GM06990 (cell line): ENCODE measurements around the gene MEI1.

Source experiments
- DNase-seq: peaks from one replicate; pipeline ENCODE4 v3.0.0-alpha.2; 2011; ENCODE audit not compliant: insufficient read length; ENCODE audit errors: extremely low read depth
- H3K27me3 ChIP-seq: replicated peaks from 2 replicates; pipeline ENCODE4 v1.6.0; 2011; ENCODE audit warnings: low read length; ENCODE audit not compliant: control insufficient read depth, insufficient read depth
- H3K36me3 ChIP-seq: 2 replicates; pipeline ENCODE4 v1.5.1; 2011; ENCODE audit warnings: low read length; ENCODE audit not compliant: control insufficient read depth, insufficient read depth
- H3K4me3 ChIP-seq: replicated peaks from 2 replicates; pipeline ENCODE4 v1.5.1; 2011; ENCODE audit warnings: low read depth, mild to moderate bottlenecking, control low read depth, low read length
- CTCF ChIP-seq: IDR thresholded peaks from 2 replicates; pipeline ENCODE4 v1.5.1; 2011; ENCODE audit warnings: low read length, control low read depth, mild to moderate bottlenecking, inconsistent platforms; ENCODE audit not compliant: insufficient read depth, poor library complexity, severe bottlenecking

MEI1 gene

GRCh38 chr22:41813726-41814410, 114.6 kb downstream of the MEI1 start:
- H3K36me3 ChIP-seq = peaks cover 17% of the 10 kb centered on the region
- TF ChIP-seq CTCF = no peak
- no peak overlapping the region for H3K4me3 ChIP-seq
- H3K27me3 ChIP-seq = no peaks in the 10 kb centered on the region
- DNase-seq = no peak

- Histone ChIP-seq H3K27me3 (no peaks in the 10 kb centered on the region), H3K36me3 (peaks cover 8% of the 10 kb centered on the region), H3K4me3 (no peak overlapping the region)
- no peak for TF ChIP-seq CTCF
- no peak for DNase-seq
Measured at GRCh38 chr22:41815716-41816115, 116.4 kb downstream of the MEI1 start.

GRCh38 chr22:41816241-41816640, 116.9 kb downstream of the MEI1 start:
- DNase-seq = no peak
- no peak for TF ChIP-seq CTCF
- Histone ChIP-seq H3K4me3 (no peak overlapping the region), H3K27me3 (no peaks in the 10 kb centered on the region), H3K36me3 (peaks cover 5% of the 10 kb centered on the region)

- TF ChIP-seq CTCF = no peak
- H3K4me3 ChIP-seq = no peak overlapping the region
- no peak for DNase-seq
- peaks cover 10% of the 10 kb centered on the region for H3K36me3 ChIP-seq
- no peaks in the 10 kb centered on the region for H3K27me3 ChIP-seq
Measured at GRCh38 chr22:41816871-41817270, 117.6 kb downstream of the MEI1 start.

GRCh38 chr22:41818011-41818410, 118.7 kb downstream of the MEI1 start:
- DNase-seq = no peak
- no peak for TF ChIP-seq CTCF
- no peaks in the 10 kb centered on the region for H3K27me3 ChIP-seq
- peaks cover 11% of the 10 kb centered on the region for H3K36me3 ChIP-seq
- H3K4me3 ChIP-seq = no peak overlapping the region

GRCh38 chr22:41818596-41818995, 119.3 kb downstream of the MEI1 start:
- no peak for TF ChIP-seq CTCF
- DNase-seq = no peak
- H3K27me3 ChIP-seq = no peaks in the 10 kb centered on the region
- no peak overlapping the region for H3K4me3 ChIP-seq
- H3K36me3 ChIP-seq = peaks cover 10% of the 10 kb centered on the region
